ENCODE results near the gene RFWD3.

Gene RFWD3

DNA sequence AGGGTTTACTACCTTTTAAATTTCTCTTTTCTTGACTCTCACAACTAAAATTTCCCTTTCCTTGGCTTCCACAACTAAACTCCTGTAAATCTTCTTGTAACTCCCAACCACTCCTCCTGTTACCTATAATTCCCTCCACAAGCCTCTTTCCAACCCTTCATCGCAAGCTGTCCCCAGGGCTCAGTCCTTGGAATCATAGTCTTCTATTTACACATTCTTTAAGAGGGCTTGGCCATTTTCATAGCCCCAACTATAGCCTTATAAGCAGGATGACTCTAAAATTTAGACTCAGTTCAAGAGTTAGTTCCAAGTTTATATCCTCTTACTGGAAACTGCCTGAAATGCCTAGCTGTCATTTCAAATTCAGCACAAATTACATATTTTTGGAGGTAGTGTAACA is 83.7 kb downstream of the RFWD3 start:
- TF ChIP-seq, protein P1, sequence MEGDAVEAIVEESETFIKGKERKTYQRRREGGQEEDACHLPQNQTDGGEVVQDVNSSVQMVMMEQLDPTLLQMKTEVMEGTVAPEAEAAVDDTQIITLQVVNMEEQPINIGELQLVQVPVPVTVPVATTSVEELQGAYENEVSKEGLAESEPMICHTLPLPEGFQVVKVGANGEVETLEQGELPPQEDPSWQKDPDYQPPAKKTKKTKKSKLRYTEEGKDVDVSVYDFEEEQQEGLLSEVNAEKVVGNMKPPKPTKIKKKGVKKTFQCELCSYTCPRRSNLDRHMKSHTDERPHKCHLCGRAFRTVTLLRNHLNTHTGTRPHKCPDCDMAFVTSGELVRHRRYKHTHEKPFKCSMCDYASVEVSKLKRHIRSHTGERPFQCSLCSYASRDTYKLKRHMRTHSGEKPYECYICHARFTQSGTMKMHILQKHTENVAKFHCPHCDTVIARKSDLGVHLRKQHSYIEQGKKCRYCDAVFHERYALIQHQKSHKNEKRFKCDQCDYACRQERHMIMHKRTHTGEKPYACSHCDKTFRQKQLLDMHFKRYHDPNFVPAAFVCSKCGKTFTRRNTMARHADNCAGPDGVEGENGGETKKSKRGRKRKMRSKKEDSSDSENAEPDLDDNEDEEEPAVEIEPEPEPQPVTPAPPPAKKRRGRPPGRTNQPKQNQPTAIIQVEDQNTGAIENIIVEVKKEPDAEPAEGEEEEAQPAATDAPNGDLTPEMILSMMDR (conservative IDR thresholded peaks at IDR 0.05; ENCODE audit: low read depth, low read length) = no peak

DNA sequence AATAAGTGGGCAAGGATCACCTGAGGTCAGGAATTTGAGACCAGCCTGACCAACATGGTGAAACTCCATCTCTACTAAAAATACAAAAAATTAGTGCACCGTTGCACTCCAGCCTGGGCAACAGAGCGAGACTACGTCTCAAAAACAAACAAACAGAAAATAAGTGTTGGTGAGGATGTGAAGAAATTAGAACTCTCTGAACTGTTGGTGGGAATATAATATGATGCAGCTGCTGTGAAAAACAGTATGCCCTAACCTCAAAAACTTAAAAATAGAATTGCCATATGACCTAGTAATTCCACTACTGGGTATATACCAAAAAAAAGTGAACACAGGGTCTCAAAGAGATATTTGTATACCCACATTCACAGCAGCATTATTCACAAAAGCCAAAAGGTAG is 85.8 kb downstream of the RFWD3 start:
- peak; percentile 59 for DNase-seq (ENCODE audit: low read depth)
- TF ChIP-seq, protein P1 (conservative IDR thresholded peaks at IDR 0.05; ENCODE audit: low read depth, low read length) = no peak
- no peak overlapping the region for H3K4me3 ChIP-seq (ENCODE audit: low read depth, low read length)

More for the DNA sequence above, 83.7 kb downstream of the RFWD3 start:
- no peak for DNase-seq (ENCODE audit: low read depth)
- no peak overlapping the region for H3K4me3 ChIP-seq (ENCODE audit: low read depth, low read length)

DNA sequence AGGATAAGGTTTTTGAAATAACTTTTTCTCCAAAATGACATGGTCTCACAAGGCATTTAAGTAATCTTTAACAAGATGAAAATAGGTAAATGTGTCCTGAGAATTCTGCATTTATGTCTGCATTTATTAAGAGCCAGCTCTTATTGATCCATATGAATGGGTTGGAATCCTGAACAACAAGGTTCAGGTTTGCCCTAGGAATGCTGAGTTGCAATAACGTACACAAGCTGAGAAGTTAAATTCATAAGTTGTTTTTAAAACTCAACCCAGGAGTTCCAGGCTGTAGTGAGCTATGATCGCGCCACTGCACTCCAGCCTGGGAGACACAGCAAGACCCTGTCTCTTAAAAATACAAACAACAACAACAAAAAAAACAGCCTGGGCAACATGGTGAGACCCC is 87.8 kb downstream of the RFWD3 start:
- H3K4me3 ChIP-seq (ENCODE audit: low read depth, low read length) = no peak overlapping the region
- no peak for DNase-seq (ENCODE audit: low read depth)
- TF ChIP-seq, protein P1 (conservative IDR thresholded peaks at IDR 0.05; ENCODE audit: low read depth, low read length) = no peak

DNA sequence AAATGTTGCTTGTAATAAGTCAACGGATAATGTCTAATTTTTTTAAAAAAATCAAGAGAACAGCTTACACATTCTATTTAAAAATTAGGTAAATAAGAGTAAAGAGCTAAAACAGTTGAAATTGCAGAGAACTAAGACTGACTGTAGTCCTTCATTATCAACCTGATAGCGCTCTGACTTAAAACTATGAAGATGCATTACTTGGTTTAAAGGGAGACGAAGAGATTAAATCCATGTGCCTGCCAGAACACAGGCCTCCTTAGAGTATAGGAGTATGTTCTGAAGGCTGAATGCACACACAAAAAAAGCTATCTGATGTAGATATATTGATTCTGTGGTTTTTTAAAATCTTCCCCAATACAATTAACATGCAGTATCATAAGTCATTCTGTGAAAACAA is 88.2 kb downstream of the RFWD3 start:
- H3K4me3 ChIP-seq (ENCODE audit: low read depth, low read length) = no peak overlapping the region
- no peak for DNase-seq (ENCODE audit: low read depth)
- TF ChIP-seq, protein P1 (conservative IDR thresholded peaks at IDR 0.05; ENCODE audit: low read depth, low read length) = no peak

DNA sequence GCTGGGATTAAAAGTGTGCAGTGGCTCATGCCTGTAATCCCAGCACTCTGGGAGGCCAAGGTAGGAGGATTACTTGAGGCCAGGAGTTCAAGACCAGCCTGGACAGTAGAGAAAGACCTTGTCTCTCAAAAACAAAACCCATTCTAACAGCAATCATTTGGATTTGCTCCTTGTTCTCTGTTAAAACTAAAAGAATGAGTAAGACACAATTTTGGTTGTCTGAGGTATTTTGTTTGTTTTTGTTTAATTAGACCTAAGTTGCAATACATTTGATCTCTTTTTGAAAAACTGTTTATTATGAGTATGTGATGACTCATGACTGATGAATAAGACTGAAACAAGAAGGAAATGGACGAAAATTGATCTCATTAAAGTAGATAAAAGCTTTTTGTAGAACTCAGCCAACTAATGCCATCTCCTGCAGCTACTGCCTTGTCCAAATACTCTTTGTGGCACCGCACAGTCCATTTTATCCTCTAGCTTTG is 88.8 kb downstream of the RFWD3 start:
- peak; percentile 58 for DNase-seq (ENCODE audit: low read depth)
- no peak overlapping the region for H3K4me3 ChIP-seq (ENCODE audit: low read depth, low read length)
- TF ChIP-seq, protein P1 (conservative IDR thresholded peaks at IDR 0.05; ENCODE audit: low read depth, low read length) = no peak

DNA sequence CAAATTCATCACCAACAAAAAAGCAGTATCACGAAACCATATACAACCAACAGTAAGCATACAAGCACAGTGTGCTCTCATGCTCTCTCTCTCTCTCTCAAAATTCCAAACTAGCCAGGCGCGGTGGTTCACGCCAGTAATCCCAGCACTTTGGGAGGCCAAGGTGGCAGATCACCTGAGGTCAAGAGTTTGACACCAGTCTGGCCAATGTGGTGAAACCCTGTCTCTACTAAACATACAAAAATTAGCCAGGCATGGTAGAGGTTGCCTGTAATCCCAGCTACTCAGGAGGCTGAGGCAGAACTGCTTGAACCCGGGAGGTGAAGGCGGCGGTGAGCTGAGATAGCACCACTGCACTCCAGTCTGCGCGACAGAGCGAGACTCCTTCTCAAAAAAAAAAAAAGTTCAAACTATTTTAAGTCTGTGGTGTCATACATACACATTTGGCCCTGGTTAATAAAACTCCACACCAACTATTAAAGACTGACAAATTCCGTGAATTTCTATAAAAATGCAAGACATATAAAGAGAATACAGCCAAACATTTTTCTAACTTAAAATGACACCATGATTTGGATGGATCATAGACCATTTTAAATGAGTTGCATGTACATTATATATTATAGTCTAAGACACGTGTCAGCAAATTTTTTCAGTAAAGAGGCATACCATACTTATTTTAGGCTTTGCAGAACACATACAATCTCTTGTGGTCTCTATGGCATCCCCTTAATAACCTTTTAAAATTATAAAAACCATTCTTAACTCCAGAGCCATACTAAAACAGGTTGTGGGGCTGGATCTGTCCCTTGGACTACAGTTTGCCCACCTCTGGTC is 90.7 kb downstream of the RFWD3 start:
- DNase-seq (ENCODE audit: low read depth) = no peak
- no peak overlapping the region for H3K4me3 ChIP-seq (ENCODE audit: low read depth, low read length)
- TF ChIP-seq, protein P1 (conservative IDR thresholded peaks at IDR 0.05; ENCODE audit: low read depth, low read length) = no peak

All from choroid plexus epithelial cell (primary cell).